Adipocyte (in vitro differentiated cells): ENCODE results near the gene VPS41.
"Not testable (repeated sequence)": the region's sequence is repeated elsewhere in the genome, so short reads cannot be mapped to it uniquely, and the experiment has no call there.

Experiments used
- DNase-seq: peaks from one replicate; pipeline ENCODE4 v3.0.0-alpha.2; 2015; ENCODE audit warnings: low read depth
- H3K27me3 ChIP-seq: replicated peaks from 2 replicates; pipeline ENCODE4 v1.7.0; 2013; ENCODE audit warnings: mild to moderate bottlenecking, low read length, moderate library complexity; ENCODE audit not compliant: control insufficient read depth, insufficient read depth
- H3K36me3 ChIP-seq: 2 replicates; pipeline ENCODE4 v1.7.0; 2013; ENCODE audit warnings: low read length, mild to moderate bottlenecking, moderate library complexity; ENCODE audit not compliant: control insufficient read depth, insufficient read depth, severe bottlenecking
- H3K4me1 ChIP-seq: 2 replicates; pipeline ENCODE4 v1.7.0; 2013; ENCODE audit warnings: mild to moderate bottlenecking, low read length, moderate library complexity; ENCODE audit not compliant: control insufficient read depth, insufficient read depth
- H3K4me3 ChIP-seq: 2 replicates; pipeline ENCODE4 v1.7.0; 2013; ENCODE audit warnings: mild to moderate bottlenecking, low read length, moderate library complexity
- H3K9ac ChIP-seq: 2 replicates; pipeline ENCODE4 v1.7.0; 2013; ENCODE audit warnings: mild to moderate bottlenecking, low read length, moderate library complexity
- H3K9me3 ChIP-seq: 2 replicates; pipeline ENCODE4 v1.7.0; 2013; ENCODE audit warnings: mild to moderate bottlenecking, low read length, moderate library complexity; ENCODE audit not compliant: control insufficient read depth

VPS41 gene

GRCh38 chr7:38908759-38909335 lies at the start of gene VPS41:
Gene VPS41 (minus strand): TSS chr7:38909191. CDS start chr7:38909174, 17 bp downstream.
- no peaks in the 10 kb centered on the region for H3K9me3 ChIP-seq
- H3K4me1 ChIP-seq, result peaks cover 18% of the 10 kb centered on the region
- H3K4me3 ChIP-seq, result peak within 1 kb of the TSS; percentile 94
- no peaks in the 10 kb centered on the region for H3K27me3 ChIP-seq
- peak within 1 kb of the TSS; percentile 86 for H3K9ac ChIP-seq
- H3K36me3 ChIP-seq, result no peaks in the 10 kb centered on the region
- DNase-seq, result peak; percentile 88

GRCh38 chr7:38955892-38956291 lies 46.9 kb upstream of the VPS41 start:
- Histone ChIP-seq H3K4me3 (no peak overlapping the region), H3K9ac (no peak overlapping the region), H3K27me3 (no peaks in the 10 kb centered on the region), H3K36me3 (no peaks in the 10 kb centered on the region), H3K4me1 (peaks cover 6% of the 10 kb centered on the region), H3K9me3 (no peaks in the 10 kb centered on the region)
- DNase-seq, result no peak

DNA sequence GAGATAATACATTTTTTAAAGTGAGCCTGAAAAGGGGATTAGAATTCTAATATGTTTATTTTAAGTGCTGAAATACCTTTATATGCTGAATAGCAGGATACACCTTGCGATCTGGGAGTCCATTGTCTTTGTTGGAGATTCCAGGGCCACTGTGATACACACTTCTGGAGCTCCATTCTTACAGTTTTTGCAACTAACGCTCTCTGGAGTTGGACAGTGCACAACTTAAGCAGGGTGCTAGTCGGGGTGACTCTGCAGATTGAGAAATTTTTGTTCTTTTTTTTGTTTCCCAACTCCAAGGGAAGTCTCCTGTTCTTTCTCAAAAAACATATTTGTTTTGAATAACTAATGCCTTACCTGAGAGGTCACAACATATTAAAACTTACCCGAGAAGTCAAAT lies 45.0 kb upstream of the VPS41 start:
- no peaks in the 10 kb centered on the region for H3K9me3 ChIP-seq
- peaks cover 11% of the 10 kb centered on the region for H3K4me1 ChIP-seq
- H3K4me3 ChIP-seq, result no peak overlapping the region
- no peaks in the 10 kb centered on the region for H3K36me3 ChIP-seq
- H3K9ac ChIP-seq, result no peak overlapping the region
- no peak for DNase-seq
- no peaks in the 10 kb centered on the region for H3K27me3 ChIP-seq

GRCh38 chr7:38953227-38953626 lies 44.2 kb upstream of the VPS41 start:
- H3K4me3 ChIP-seq, result no peak overlapping the region
- H3K27me3 ChIP-seq, result no peaks in the 10 kb centered on the region
- peaks cover 11% of the 10 kb centered on the region for H3K4me1 ChIP-seq
- H3K9me3 ChIP-seq, result no peaks in the 10 kb centered on the region
- no peak for DNase-seq
- no peak overlapping the region for H3K9ac ChIP-seq
- H3K36me3 ChIP-seq, result no peaks in the 10 kb centered on the region

DNA sequence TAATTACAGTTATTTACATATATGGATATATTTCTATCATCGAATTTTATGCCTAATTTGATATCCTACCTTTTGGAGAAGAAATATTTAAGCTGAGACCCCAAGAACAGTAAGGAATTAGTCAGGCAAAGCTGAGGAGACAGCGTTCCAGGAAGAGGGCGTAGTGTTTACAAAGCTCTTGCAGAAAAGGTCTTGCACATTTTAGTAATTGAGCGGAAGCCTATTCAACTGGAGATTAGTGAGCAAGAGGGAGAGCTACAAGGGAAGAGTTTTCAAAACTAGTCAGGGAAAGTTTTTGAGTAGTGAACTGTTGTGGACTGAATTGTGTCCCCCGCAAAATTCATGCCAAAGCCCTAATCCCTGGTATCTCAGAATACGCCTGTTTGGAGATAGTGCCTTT lies 42.2 kb upstream of the VPS41 start:
- no peak overlapping the region for H3K9ac ChIP-seq
- H3K4me3 ChIP-seq, result no peak overlapping the region
- peaks cover 11% of the 10 kb centered on the region for H3K4me1 ChIP-seq
- no peaks in the 10 kb centered on the region for H3K27me3 ChIP-seq
- no peaks in the 10 kb centered on the region for H3K36me3 ChIP-seq
- no peaks in the 10 kb centered on the region for H3K9me3 ChIP-seq
- no peak for DNase-seq

DNA sequence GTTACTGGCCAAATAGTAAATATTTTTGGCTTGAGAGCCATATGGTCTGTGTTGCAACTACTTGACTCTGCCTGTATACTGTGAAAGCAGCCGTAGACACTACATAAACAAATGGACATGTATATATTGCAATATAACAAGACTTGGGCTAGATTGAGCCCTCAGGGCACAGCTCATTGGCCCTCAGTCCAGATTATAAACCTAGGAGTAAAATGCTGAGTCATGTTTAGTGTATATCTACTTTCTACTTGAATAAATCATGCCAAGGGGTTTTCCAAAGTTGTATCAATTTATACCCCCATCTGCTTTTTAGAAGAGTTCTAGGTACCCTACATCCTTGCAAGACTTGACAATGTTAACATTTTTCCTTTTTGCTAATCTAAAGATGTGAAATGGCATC lies 41.3 kb upstream of the VPS41 start:
- H3K4me3 ChIP-seq, result no peak overlapping the region
- peaks cover 4% of the 10 kb centered on the region for H3K27me3 ChIP-seq
- H3K4me1 ChIP-seq, result peaks cover 11% of the 10 kb centered on the region
- H3K9me3 ChIP-seq, result no peaks in the 10 kb centered on the region
- no peaks in the 10 kb centered on the region for H3K36me3 ChIP-seq
- no peak overlapping the region for H3K9ac ChIP-seq
- DNase-seq, result peak; percentile 12

DNA sequence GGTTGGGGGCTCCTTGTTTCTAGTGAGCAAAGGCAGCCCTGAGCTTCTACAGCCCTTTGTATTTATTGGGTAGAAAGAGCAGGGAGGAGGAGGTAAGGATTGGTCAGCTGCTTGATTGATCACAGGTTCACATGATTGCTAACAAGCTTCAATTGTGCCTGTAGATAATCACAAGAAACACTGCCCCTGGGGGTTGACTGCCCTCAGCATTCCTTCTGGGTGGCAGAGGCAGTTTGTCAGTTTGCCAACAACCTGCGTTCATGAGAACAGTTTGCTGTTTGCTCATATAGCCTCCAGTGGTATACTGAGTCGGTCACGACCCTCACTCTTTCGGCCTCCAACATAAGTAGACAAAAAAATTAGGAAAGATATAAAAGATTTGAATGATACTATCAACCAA lies 38.5 kb upstream of the VPS41 start:
- not testable (repeated sequence) for H3K9ac ChIP-seq, DNase-seq, H3K4me3 ChIP-seq, H3K27me3 ChIP-seq, H3K4me1 ChIP-seq, H3K9me3 ChIP-seq, H3K36me3 ChIP-seq

DNA sequence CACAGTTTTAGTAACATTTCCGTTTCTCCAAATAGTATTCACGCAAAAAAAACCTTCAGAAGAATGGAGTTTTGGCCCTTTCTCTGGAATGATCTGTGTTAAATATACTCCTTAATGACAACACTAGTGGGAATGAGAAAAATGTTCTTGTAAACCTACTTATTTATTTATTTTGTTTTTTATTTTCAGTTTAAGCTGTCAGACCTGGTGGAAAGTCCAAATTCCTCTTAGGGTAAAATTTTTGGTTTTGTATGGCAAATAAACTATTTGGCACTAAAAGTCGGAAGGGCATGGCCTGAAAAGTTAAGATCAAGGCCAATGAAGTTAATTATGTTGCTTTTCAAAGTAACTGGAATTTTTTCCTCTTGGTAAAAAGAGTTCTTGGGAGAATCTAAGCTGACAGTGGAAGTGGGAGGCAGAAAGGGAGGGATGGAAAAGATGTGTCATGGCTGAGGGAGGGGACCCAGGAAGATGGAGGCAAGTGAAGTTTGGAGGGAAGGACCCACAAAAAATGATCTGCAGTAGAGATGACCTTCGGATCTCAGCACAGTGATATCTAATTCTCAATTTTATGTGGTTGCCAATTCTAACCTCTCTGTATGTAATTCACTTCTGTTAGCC lies 33.5 kb upstream of the VPS41 start:
- peak; percentile 7 for DNase-seq
- Histone ChIP-seq H3K9me3 (no peaks in the 10 kb centered on the region), H3K36me3 (no peaks in the 10 kb centered on the region), H3K27me3 (peaks cover 6% of the 10 kb centered on the region), H3K9ac (no peak overlapping the region), H3K4me1 (no peaks in the 10 kb centered on the region), H3K4me3 (no peak overlapping the region)

- H3K36me3 ChIP-seq, result no peaks in the 10 kb centered on the region
- H3K4me3 ChIP-seq, result no peak overlapping the region
- H3K9me3 ChIP-seq, result no peaks in the 10 kb centered on the region
- DNase-seq, result no peak
- peaks cover 4% of the 10 kb centered on the region for H3K27me3 ChIP-seq
- no peaks in the 10 kb centered on the region for H3K4me1 ChIP-seq
- no peak overlapping the region for H3K9ac ChIP-seq
Observed at GRCh38 chr7:38940774-38941173, 31.8 kb upstream of the VPS41 start.

- no peak for DNase-seq
- H3K4me3 ChIP-seq, result no peak overlapping the region
- H3K9ac ChIP-seq, result no peak overlapping the region
- H3K4me1 ChIP-seq, result no peaks in the 10 kb centered on the region
- peaks cover 3% of the 10 kb centered on the region for H3K27me3 ChIP-seq
- no peaks in the 10 kb centered on the region for H3K9me3 ChIP-seq
- no peaks in the 10 kb centered on the region for H3K36me3 ChIP-seq
Observed at GRCh38 chr7:38938589-38938988, 29.6 kb upstream of the VPS41 start.

DNA sequence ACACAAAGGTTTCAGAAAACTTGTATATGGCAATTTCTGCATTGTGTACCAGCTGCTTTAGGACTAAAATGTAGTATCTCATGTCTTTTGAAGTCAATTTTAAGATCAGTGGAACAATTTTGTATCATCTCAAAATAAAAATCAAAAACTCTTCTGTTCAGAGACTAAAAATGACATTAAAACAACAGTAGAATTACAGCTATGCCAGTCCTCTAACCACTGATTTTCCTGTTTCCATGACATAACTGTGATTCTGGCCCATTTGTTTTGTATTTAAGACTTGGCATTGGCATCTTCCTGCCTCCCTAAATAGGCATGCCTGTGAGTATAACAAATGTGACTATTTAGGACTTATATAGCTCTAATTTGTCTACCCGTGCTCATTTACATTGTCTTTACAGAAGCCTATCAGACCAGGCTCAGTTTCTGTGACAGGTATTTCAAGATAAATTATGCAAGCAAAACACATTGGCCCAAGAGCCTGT lies 29.1 kb upstream of the VPS41 start:
- peaks cover 3% of the 10 kb centered on the region for H3K27me3 ChIP-seq
- no peak overlapping the region for H3K9ac ChIP-seq
- no peaks in the 10 kb centered on the region for H3K4me1 ChIP-seq
- H3K36me3 ChIP-seq, result no peaks in the 10 kb centered on the region
- H3K9me3 ChIP-seq, result no peaks in the 10 kb centered on the region
- H3K4me3 ChIP-seq, result no peak overlapping the region
- peak; percentile 13 for DNase-seq

DNA sequence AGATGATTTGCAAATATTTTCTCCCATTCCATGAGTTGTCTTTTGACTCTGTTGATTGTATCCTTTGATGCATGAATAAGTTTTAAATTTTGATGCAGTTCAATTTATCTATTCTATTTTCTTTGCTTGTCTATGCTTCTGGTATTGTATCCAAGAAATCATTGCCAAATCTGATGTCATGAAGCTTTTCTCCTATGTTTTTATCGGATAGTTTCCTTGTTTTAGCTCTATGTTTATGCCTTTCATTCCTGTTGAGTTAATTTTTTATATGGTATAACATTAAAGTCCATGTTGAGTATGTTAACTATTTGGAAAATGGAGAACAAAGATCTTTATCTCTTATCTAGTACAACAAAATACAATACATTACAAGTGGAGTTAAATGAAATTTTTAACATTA lies 27.6 kb upstream of the VPS41 start:
- H3K9me3 ChIP-seq, result no peaks in the 10 kb centered on the region
- no peak overlapping the region for H3K4me3 ChIP-seq
- no peaks in the 10 kb centered on the region for H3K36me3 ChIP-seq
- no peak for DNase-seq
- no peak overlapping the region for H3K9ac ChIP-seq
- no peaks in the 10 kb centered on the region for H3K4me1 ChIP-seq
- peaks cover 3% of the 10 kb centered on the region for H3K27me3 ChIP-seq
